Tibial artery (tissue), 4 donors: Measurements from ENCODE around the gene TRPM3.

Source experiments
- DNase-seq, 2 donors: peaks; one replicate each; pipeline ENCODE4 v3.0.0-alpha.2; 2019
- H3K27ac ChIP-seq, 2 donors: fragments of 200-600 bp; sonication (generic) in 1 of 2; 1 replicate in 1 of 2; 2 replicates in 1 of 2; pipeline ENCODE4 v1.5.1; 2018 to 2019; ENCODE audit warnings: mild to moderate bottlenecking in 1 of 2
- H3K27me3 ChIP-seq, 2 donors: fragments of 200-600 bp; sonication (generic) in 1 of 2; one replicate each; pipeline versions ENCODE4 v1.5.1 to v1.6.0; 2016 to 2019
- H3K36me3 ChIP-seq, 3 donors: fragments of 200-600 bp; sonication (generic) in 2 of 3; one replicate each; pipeline ENCODE4 v1.5.1; 2016 to 2019; ENCODE audit warnings: mild to moderate bottlenecking in 2 of 3
- H3K4me1 ChIP-seq, 4 donors: fragments of 200-600 bp; sonication (generic) in 2 of 4; 1 replicate in 3 of 4; 2 replicates in 1 of 4; pipeline ENCODE4 v1.5.1; 2016 to 2019
- H3K4me3 ChIP-seq, 2 donors: fragments of 200-600 bp; sonication (generic) in 1 of 2; 1 replicate in 1 of 2; 2 replicates in 1 of 2; pipeline ENCODE4 v1.5.1; 2018 to 2019; ENCODE audit warnings: mild to moderate bottlenecking in 2 of 2
- H3K9me3 ChIP-seq, 3 donors: fragments of 200-600 bp; sonication (generic) in 1 of 3; one replicate each; pipeline ENCODE4 v1.5.1; 2016 to 2019
- intact Hi-C: fragments of 100-400 bp; cut with DNase I; formaldehyde crosslinking; loops from one replicate; pipeline ENCODE4 v1.15.0; 2023; ENCODE audit warnings: low total_unique reads
- TF ChIP-seq, protein P1 (sequence below), 2 experiments: fragments of 200-600 bp in 1 of 2; fragments of 450-650 bp in 1 of 2; IDR thresholded peaks; one replicate each; pipeline ENCODE4 v1.5.1; 2017 to 2019; ENCODE audit warnings: antibody characterized with exemption in 2 of 2, mild to moderate bottlenecking in 1 of 2, moderate library complexity in 1 of 2

The TRPM3 gene

DNA sequence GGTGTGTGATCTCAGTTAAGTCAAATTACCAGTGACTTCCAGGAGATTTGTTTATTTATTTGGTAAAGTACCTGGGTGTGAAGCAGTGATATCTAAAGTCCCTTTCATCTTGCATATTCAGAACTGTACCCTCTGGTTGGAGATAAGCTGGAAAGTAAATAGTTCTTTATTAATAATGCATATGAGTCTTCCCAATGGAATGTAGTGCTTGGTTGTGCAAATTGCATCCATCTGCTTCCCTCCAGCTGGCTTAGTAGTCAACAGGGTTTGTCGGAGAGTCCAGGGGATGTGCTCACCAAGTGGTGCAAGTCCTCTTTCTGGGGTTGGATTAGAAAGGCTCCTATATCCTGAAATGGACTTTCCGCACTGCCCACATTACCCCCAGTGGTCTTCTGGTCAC, 42.0 kb downstream of the TRPM3 start:
- Histone ChIP-seq H3K4me3 (no peak overlapping the region), H3K27me3 (no peaks in the 10 kb centered on the region), H3K36me3 (no peaks in the 10 kb centered on the region), H3K27ac (no peak overlapping the region), H3K4me1 (no peaks in the 10 kb centered on the region), H3K9me3 (no peaks in the 10 kb centered on the region)
- intact Hi-C loops = no loop called here
- DNase-seq = no peak
- TF ChIP-seq, protein P1, sequence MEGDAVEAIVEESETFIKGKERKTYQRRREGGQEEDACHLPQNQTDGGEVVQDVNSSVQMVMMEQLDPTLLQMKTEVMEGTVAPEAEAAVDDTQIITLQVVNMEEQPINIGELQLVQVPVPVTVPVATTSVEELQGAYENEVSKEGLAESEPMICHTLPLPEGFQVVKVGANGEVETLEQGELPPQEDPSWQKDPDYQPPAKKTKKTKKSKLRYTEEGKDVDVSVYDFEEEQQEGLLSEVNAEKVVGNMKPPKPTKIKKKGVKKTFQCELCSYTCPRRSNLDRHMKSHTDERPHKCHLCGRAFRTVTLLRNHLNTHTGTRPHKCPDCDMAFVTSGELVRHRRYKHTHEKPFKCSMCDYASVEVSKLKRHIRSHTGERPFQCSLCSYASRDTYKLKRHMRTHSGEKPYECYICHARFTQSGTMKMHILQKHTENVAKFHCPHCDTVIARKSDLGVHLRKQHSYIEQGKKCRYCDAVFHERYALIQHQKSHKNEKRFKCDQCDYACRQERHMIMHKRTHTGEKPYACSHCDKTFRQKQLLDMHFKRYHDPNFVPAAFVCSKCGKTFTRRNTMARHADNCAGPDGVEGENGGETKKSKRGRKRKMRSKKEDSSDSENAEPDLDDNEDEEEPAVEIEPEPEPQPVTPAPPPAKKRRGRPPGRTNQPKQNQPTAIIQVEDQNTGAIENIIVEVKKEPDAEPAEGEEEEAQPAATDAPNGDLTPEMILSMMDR (IDR thresholded peaks at IDR 0.05) = no peak

DNA sequence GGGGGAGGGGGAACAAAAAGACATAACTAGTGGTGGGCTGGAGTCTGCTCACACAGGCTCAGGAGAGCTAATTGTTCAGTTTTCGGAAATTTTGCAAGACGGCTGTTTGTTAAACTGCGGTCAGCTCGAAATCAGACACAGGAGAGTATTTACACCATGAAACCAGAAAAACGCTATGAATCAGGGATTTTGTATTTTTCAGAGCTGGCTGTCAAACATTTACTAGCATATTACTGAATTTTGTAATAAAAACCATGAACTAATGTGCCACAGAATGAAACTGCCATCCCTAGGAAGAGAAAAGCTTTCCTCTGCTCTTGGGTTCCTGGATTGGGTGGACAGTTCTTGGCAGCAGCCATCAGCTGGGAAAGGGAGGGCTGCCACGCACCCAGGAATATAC, 45.3 kb downstream of the TRPM3 start:
- no peaks in the 10 kb centered on the region for H3K36me3 ChIP-seq
- no peaks in the 10 kb centered on the region for H3K4me1 ChIP-seq
- H3K9me3 ChIP-seq = no peaks in the 10 kb centered on the region
- intact Hi-C loops = no loop called here
- TF ChIP-seq, protein P1 (IDR thresholded peaks at IDR 0.05) = no peak
- no peak for DNase-seq
- no peak overlapping the region for H3K4me3 ChIP-seq
- no peaks in the 10 kb centered on the region for H3K27me3 ChIP-seq
- no peak overlapping the region for H3K27ac ChIP-seq

DNA sequence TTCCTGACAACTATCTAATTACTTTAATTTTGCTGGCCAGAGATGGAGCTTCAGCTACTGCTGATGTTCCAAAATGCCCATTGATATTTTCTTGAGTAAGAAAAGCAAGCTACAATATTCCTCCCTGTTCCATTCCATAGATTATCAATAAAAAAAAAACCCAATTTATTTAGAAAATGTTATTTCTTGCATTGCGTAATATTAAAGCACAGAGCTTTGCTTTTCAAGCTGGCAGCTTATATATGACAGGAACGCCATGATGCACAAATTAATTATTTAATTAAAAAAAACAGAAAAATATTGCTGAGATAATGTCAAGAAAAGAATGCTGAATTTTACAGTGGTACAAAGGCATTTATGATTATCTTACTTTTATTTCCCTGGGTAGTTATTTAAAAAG, 47.9 kb downstream of the TRPM3 start:
- DNase-seq = no peak
- TF ChIP-seq, protein P1 (IDR thresholded peaks at IDR 0.05) = no peak
- intact Hi-C loops = no loop called here
- Histone ChIP-seq H3K9me3 (no peaks in the 10 kb centered on the region), H3K4me1 (no peaks in the 10 kb centered on the region), H3K27me3 (no peaks in the 10 kb centered on the region), H3K36me3 (no peaks in the 10 kb centered on the region), H3K4me3 (no peak overlapping the region), H3K27ac (no peak overlapping the region)

DNA sequence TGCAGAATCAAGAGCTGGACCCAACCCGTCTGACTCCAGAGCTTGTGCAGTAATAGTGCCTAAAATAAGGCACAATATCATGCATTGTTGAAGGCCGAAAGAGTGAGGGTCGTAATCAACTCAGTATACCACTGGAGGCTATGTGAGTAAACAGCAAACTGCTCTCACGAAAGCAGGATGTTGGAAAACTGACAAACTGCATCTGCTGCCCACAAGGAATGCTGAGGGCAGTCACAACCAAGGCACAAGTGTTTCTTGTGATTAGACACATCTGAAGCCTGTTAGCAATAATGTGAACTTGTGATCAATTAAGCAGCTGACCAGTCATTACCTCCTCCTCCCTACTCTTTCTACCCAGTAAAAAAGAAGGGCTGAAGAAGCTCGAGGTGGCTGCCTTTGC, 48.8 kb downstream of the TRPM3 start:
- intact Hi-C loops = no loop called here

DNA sequence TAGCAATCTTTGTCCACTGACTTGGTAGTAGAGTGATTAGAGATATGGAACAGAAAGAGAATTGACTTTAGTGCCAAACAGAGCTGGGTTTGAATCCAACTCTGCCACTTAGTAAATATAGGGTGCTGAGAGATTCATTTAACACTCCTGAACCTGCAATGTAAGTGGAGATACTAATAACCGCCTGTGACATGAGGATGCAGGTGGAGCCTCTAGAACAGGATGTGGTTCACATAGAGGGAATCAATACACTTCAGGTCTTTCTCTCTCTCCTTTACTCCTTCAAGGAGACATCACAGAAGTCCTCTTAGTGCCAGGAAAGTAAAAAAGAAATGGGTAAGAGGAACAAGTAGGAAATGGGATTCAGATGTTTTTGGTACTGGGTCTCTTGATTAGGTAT, 49.8 kb downstream of the TRPM3 start:
- no peak overlapping the region for H3K4me3 ChIP-seq
- no peaks in the 10 kb centered on the region for H3K4me1 ChIP-seq
- H3K9me3 ChIP-seq = no peaks in the 10 kb centered on the region
- no peak for DNase-seq
- intact Hi-C loops = no loop called here
- no peak overlapping the region for H3K27ac ChIP-seq
- no peaks in the 10 kb centered on the region for H3K27me3 ChIP-seq
- H3K36me3 ChIP-seq = no peaks in the 10 kb centered on the region
- TF ChIP-seq, protein P1 (IDR thresholded peaks at IDR 0.05) = no peak

More for the DNA sequence above, 48.8 kb downstream of the TRPM3 start:
- H3K27ac ChIP-seq = no peak overlapping the region
- H3K36me3 ChIP-seq = no peaks in the 10 kb centered on the region
- H3K4me1 ChIP-seq = no peaks in the 10 kb centered on the region
- no peaks in the 10 kb centered on the region for H3K27me3 ChIP-seq
- no peaks in the 10 kb centered on the region for H3K9me3 ChIP-seq
- TF ChIP-seq, protein P1 (IDR thresholded peaks at IDR 0.05) = no peak
- H3K4me3 ChIP-seq = no peak overlapping the region
- no peak for DNase-seq

DNA sequence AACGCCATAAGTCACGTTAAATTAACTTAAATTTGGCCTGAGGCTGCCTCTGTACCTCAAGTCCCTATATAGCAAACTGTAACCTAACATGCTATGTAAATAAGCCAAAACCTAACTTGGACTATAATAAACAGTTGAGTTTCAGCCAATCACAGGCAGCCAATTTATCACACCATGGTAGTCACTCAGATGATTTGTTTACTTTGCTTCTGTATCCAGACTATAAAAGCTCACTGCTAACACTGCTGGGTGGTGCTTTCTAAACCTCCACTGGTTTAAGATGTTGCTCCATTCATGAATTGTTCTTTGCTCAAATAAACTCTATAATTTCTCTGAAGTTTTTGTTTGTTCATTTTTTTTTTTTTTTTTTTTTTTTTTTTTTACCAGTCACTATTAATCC, 62.8 kb downstream of the TRPM3 start:
- intact Hi-C loops = no loop called here
- no peaks in the 10 kb centered on the region for H3K27me3 ChIP-seq
- H3K36me3 ChIP-seq = no peaks in the 10 kb centered on the region

More for the DNA sequence above, 62.8 kb downstream of the TRPM3 start:
- no peaks in the 10 kb centered on the region for H3K4me1 ChIP-seq
- no peak overlapping the region for H3K27ac ChIP-seq
- no peak for DNase-seq
- H3K9me3 ChIP-seq = no peaks in the 10 kb centered on the region
- TF ChIP-seq, protein P1 (IDR thresholded peaks at IDR 0.05) = no peak
- no peak overlapping the region for H3K4me3 ChIP-seq
